GM03348 (cell line): ENCODE data around the gene KIF18A.

Experiments
- DNase-seq: peaks from one replicate; pipeline ENCODE4 v3.0.0; 2012; ENCODE audit warnings: low spot score

The KIF18A gene

DNA sequence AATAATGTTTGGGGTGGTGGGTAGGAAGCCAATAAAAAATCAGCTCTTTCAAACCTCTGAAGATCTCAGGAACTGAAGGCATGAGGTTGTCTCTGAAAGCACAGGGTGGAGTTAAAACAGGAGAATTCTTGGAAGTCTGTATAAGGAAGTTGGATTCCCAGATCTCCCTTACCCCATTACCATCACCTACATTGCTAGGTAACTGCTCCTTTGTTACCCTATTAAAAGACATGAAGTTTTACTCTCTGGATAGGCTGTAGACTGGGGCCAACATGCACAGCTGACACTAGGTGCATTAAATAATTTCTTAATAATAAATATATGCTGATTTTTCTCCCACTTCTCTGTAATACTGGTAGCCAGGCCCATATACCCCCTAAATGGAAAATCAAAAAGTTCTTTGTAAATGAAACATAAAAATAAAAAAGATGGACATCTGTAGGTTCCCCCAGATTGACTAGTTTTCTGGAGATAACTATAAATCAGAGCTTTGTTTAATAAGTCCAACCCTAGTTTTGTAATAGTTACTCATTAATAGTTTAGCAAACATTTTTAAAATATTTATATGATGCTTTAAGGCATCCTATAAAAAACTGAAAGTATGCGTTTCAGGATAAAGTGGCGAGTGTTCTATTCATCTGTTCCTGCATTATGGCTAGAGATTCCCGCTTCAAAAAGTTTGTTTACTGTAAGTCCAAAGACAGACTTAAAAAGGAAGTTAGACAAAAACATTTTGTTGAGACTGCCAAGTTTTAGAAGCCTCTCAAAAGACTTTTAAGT, 63.8 kb downstream of the KIF18A start:
- no peak for DNase-seq

DNA sequence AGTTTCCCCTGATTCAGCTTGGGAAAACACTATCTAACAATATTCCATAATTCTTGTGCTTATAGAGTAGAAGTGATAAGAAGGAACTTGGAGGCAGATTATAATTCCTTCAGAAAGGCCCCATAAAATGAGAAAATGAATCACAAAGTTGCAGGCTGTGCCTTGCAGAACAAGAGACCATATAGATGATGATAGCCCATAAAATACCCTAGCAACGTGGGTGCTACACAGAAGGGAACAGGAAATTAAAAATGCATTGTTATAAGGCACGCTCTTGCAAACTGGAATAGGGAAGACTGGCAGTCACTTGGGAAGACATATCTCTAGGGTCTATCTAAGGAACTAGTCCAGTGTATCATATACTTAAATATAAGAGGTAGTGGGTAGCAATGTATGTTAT, 67.6 kb downstream of the KIF18A start:
- DNase-seq, result no peak

DNA sequence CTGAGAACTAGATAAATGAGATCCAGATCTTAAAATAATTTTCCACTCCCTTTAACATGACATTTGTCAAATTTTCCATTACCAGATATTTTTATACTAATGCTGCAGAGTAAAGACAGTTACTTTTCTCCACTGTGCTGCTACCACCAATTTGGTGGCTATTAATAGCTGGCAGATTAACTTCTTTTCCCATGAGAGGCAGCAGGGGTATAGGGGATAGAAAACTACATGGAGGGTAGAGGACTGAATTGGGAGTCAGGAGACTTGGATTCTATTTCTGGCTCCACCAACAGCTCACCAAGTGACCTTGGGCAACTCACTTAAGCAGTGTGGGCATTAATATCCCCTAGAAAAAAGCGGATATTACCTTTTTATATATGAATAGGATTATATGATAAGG, 69.2 kb downstream of the KIF18A start:
- no peak for DNase-seq

DNA sequence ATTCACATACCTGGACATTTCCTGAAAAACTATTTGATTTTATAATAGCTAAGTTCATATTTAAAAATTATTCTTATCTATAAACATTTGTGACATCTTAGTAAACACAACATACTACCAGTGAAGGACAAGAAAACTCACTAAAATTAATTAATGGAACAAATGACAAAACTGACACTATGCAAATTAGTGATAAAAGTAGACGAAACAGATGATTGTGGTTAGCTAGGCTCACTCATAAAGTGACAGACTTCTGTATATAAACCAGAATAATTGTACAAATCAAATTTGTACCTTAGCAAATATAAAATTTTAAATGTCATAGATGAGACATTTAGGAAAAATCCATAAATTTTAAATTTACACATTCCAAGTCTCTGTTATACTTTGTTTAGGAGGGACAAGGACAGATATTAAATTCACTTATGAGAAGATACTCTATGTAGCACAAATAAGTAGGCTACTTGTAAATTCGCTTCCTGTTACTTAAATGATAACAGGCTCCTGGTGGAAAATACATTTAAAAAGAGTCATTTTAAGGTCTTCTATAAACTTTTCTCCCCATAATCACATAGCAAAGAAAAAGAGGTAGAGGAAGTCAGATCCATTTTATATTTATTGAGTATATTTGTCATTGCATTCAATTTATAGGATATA, 81.2 kb downstream of the KIF18A start:
- no peak for DNase-seq

DNA sequence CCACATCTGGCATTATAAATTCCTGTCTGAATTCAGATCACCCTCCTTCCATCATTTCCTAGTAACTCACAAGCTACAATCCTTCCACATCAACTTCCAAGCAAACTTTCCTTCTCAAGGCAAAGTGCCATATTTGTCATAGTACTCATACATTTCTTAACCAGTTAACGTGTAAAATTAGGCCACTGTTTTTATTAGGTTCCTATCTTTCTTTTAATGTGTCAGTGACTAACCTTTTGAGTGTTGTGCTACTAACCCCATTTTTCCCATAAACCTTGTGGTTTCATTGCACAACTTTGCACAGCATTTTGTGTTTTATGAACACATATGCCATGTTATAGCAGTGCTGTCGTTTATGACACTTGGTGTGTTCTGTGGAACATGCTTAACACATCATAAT, 90.1 kb downstream of the KIF18A start:
- DNase-seq, result peak; percentile 10

DNA sequence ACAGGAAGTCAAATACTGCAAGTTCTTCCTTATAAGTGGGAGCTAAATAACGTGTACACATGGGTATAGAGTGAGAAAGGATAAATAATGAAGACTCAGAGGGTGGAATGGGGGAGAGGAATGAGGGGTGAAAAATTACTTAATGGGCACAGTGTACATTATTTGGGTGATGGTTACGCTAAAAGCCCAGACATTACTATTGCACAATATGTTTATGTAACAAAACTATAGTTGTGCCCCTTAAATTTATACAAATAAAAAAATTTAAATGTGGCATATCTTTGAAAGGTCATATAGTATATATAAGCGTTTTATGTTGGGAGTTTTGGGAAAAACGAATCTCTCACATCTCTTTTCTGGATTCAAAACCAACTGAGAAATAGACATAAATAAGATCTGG, 96.1 kb downstream of the KIF18A start:
- no peak for DNase-seq

DNA sequence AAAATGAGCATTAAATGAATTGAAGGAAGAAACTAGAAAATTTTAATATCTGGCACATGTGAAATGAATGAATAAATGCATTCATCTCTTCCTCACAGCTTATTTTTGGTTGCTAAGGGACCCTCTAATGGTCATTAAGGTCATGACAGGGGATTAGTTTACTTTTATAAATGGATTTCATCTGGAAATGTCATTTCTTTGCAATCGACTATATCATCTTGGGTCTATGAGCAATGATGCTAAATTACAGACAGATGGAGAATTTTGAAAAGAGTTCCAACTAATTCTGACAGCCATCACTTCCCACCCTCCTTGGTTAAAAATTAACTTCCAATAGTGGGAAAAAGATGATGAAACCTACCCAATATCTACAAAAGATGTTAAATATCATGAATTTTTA, 98.0 kb downstream of the KIF18A start:
- peak; percentile 3 for DNase-seq

DNA sequence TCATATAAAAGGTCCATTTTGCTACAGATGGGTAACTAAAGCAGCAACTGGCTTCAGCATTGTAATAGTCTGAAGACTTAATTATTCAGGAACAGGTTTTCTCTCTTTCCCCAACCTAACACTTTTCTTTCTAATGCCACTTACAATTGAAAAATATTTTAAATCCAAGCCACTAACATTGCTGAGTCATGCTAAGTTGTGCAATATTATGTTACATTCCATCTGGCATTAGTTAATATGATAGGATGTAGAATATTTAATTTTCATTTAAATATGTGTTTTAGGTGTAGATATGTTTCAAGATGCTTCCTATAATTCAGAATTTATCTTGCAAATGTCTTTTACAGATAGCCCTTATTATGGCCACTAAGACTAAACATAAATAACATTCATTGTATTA, 98.6 kb downstream of the KIF18A start:
- peak; percentile 41 for DNase-seq

DNA sequence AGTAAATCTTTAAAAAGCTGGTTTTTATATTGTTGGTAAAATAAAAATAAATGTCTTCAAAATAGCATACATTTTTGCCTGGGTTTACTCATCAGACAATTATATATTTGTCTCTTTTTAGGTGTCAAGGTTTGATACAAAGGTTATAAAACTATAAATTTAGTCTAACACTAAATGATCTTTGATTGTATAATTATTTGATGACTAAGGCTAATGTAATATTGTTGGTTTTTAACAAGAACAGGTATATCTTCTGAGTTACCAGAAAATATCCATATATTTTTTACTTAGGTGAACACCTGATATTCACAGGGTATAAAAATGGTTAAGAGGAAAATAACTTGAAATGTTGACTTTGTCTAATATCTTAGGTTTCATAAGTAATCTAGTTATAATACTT, 104.3 kb downstream of the KIF18A start:
- no peak for DNase-seq

DNA sequence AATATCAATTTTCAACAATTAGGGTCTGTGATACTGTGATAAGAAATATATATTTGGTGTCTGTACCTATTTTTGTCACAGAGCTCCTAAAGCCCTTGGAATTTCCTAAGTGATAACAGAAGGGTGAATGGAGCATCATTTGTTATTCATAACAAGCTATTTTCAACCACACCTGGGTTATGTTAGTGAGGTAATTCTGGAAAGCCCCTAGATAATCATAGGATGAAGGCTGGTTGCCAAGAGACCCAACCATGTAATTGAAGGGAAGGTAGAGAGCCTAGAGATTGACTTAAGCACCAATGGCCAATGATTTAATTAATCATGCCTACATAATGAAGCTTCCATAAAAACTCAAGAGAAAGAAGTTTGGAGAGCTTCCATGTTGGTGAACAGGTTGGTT, 109.4 kb downstream of the KIF18A start:
- no peak for DNase-seq

DNA sequence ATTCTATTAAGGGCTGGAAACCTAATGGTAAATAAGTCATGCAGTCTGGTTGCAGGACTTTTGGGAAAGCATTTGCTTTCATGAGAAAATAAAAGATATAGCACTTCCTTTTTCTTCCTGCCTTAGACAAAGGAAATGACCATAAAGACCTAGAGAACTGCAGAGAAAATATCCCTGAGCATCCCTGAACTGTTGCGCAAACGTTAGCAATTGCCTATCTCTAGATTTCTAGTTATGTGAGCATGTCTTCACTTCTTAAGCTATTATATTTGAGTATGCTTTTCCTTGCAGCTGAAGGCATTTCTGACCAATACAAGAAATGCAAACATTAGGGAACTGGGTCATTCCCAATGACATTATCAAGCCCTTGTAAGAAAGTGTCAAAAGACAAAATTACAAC, 110.6 kb downstream of the KIF18A start:
- DNase-seq, result no peak

DNA sequence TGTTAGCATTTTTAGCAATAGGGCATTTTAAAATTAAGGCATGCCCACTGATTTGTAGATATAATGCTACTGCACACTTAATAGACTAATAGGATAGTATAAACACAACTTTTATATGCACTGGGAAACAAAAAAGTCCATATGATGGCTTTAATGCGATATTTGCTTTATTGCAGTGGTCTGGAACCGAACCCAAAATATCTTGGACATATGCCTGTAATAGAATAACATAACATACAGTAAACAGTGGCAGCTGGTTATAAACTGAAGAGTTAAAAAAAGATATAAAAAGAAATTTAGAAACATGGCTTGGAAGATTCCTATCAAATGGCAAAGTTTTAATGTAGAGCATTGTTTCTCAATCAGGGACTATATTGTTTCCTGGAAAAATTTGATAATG, 111.9 kb downstream of the KIF18A start:
- no peak for DNase-seq

DNA sequence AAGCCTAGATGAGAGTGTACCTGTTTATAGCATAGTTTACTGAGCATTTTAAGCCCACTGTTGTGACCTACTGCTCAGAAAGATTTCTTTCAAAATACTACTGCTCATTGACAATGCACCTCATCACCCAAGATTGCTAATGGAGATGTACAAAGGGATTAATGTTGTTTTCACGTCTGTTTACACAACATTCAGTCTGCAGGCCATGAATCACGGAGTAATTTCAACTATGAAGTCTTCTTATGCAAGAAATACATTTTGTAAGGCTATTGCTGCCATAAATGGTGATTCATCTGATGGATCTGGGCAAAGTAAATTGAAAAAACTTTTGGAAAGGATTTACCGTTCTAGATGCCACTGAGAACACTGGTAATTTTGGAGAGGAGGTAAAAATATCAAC, 112.9 kb downstream of the KIF18A start:
- no peak for DNase-seq

DNA sequence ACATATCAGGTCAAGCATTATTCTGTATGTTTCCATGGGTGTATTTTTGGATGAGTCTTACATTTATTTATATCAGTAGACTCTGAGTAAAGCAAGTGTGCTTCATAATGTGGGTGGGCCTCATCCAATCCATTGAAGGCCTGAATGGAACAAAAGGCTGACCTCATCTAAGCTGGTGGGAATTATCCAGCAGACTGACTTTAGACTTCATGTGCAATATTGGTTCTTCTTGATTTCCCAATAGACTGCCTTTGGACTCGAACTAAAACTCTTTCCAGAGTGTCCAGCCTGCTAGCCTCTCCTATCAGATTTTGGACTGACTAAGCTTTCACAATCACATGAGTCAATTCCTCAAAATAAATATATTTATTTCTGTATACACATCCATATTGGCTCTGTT, 116.2 kb downstream of the KIF18A start:
- DNase-seq, result no peak

DNA sequence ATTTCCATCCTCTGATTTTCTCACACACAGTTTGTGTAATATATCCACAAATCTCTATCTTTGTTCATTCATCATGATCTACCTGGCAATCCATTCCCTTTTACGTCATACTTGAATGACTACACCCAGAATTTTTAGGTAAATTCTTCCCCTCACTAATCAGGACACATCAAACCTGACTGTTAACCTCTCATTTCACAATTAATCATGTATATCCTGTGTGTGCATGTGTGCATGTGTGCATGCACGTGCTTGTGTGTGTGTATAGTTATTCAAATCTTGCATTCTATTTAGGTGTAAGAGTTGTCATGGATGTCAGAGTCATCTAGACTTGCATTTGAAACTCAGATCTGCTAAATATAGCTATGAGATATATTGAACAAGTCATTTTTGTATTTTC, 130.4 kb downstream of the KIF18A start:
- DNase-seq, result no peak

DNA sequence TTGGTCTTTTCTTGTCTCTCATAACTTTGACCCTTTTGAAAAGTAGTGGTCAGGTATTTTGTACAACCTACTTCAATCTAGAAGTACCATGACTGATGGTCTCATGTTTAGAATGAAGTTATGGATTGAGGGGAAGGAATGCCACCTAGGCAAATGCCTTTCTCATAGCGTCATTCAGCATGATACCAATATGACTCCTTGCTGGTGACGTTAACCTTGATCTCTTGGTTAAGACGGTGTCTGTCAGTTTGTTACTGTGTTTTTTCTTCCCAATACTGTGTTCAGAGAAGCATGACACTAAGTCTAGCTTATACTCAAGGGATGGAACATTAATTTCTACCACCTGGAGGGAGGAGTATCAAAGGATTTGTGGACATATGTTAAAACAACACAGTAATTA, 130.9 kb downstream of the KIF18A start:
- peak; percentile 19 for DNase-seq

DNA sequence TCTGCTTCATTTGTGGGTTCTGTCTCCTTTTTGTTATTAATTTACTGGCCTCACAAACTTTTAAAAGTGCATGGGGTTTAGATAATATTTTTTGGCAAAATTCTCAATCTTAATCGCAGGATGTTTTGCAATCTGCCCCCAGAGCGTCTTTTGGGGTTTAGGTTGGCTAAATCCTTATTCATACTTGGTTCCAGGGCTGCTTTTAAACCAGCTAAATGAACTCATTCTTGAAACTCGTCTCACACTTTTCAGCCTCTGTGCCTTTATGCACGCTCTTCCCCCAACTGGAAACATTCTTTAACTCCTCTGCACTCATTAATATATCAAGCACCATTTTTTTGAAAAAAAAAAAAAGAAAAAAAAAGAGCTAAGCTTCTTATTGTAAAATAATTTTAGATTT, 131.7 kb downstream of the KIF18A start:
- peak; percentile 41 for DNase-seq

DNA sequence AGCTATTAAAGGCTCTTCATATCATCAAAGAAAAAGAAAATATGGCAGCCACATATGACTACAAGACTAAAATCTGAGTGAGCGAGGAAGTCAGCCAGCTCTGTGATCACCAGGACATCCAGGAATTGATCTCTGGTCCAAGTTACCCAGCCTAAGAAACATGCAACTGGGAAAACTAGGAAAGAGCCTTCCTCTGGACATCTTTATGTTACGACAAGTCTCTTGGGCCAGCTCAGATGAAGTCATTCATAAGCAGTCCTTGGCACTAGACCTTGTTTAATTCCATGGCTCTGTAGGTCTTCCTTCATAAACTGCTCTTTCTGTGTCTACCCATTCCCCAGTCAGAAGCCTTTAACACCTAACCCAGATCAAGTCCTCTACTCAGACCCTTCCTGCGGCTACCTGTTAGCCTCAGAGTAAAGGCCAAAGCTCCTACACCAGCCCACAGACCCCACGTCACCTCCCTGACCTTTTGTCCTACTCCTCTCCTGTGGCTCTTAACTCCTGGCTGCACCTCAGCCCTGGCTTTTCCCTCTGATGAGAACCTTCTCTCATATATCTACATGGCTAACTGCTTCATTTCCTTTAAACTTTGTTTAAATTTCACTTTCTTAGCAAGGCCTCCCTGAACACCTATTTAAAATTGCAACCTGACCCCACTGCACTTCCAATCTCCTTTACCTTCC, 134.0 kb downstream of the KIF18A start:
- no peak for DNase-seq

DNA sequence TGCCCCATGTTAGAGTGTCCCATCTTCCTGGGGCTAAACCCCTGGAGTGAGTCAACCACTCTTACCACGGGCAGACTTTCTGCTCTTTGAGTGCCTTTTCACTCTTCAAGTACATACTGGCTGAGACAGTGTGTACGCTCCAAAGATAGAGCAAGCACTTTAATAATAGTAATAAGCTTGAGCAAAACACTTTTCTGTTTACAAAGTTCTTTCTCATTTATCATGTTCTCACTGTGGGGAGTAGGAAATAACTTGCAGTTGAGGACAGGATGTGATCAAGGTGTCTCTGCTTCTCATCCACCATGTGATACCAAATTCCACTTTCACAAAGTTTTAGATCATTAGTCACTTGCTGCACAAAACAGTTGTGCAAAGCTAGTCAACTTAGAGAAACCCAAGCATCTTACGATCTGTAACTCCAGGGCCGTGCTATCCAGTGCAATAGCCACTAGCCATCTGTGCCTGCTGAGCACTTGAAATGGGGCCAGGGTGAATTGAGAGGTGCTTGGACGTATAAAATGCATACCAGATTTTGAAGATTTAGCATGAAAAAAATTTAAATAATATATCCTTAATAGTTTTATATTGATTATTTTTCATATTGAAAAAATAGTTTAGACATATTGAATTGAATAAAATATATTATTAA, 135.3 kb downstream of the KIF18A start:
- DNase-seq, result no peak

DNA sequence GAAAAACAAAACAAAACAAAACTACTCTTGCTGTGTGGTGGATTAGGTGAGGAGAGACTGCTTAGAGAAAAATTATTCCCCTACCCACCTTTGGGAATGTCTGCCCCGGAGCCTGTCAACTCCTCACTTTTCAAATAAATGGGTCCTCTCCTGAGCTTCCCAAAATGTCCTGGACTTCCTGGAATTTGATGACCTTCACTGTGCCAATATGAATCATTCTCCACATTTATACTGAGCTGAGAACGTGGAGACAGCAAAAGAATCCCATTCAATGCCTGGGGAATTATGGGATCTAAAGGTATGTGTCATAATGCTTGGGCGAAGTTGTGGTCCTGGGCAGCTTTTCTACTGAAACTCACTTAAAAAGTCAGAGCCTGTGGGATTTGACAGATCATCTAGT, 136.8 kb downstream of the KIF18A start:
- no peak for DNase-seq
